ENCODE data around the gene ICA1. TPM values are rescaled to one million over a fixed set of nuclear protein-coding genes. Genes with fewer than 3 reads are reported as not detected.

The ICA1 gene
- total and polyA plus RNA-seq, 12 donors, result 29.5 to 92.1 (median 56.8) TPM

DNA sequence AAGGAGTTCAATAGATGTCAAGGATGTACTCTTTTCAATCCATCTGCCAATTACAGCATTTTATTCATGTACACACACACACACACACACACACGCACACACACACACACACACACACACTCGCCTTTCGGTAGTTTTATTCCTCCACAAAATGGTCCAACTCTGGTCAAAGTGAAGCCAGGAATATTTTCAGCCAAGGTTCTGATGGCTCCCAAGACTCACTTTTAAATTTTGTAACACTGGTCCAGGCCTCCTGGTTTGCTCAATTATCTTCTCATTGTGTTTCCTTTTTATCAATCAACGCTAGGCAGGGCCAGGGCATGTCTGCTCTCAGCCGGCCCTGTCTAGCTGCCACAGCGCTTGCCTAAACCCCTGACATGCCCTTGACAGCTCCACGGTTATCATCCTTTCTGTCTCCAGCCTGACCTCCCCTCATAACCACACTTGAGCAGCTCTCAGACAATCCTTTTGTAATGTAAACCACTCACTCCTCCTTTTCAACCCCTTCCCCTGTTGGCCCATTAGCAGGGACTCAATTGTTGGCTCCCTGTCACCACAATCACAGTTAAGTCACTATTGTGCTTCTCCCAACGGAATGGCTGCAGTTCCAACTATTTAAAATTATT, 115.1 kb downstream of the ICA1 start:
- H3K36me3 ChIP-seq, result peaks cover 0 to 19% (median 0%) of the 10 kb centered on the region in 9 donors
- ATAC-seq (peak; percentile 65 to 93 (median 86)), DNase-seq (peak; percentile 16 to 31)
- no peaks in the 10 kb centered on the region for H3K9me3 ChIP-seq
- peaks cover 0 to 40% (median 12%) of the 10 kb centered on the region in 9 donors for H3K4me1 ChIP-seq
- TF ChIP-seq, protein P1, sequence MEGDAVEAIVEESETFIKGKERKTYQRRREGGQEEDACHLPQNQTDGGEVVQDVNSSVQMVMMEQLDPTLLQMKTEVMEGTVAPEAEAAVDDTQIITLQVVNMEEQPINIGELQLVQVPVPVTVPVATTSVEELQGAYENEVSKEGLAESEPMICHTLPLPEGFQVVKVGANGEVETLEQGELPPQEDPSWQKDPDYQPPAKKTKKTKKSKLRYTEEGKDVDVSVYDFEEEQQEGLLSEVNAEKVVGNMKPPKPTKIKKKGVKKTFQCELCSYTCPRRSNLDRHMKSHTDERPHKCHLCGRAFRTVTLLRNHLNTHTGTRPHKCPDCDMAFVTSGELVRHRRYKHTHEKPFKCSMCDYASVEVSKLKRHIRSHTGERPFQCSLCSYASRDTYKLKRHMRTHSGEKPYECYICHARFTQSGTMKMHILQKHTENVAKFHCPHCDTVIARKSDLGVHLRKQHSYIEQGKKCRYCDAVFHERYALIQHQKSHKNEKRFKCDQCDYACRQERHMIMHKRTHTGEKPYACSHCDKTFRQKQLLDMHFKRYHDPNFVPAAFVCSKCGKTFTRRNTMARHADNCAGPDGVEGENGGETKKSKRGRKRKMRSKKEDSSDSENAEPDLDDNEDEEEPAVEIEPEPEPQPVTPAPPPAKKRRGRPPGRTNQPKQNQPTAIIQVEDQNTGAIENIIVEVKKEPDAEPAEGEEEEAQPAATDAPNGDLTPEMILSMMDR (IDR thresholded peaks at IDR 0.05), result no peak
- intact Hi-C loops (cut with DNase I), result no loop called here
- H3K27me3 ChIP-seq, result no peaks in the 10 kb centered on the region
- peak overlapping the region in 2 of 10 donors; percentile 16 to 41 for H3K27ac ChIP-seq
- no peak overlapping the region for H3K4me3 ChIP-seq
- 30 to 51% methylated on average over 8 of the region's 8 CpGs for WGBS, 2 donors

DNA sequence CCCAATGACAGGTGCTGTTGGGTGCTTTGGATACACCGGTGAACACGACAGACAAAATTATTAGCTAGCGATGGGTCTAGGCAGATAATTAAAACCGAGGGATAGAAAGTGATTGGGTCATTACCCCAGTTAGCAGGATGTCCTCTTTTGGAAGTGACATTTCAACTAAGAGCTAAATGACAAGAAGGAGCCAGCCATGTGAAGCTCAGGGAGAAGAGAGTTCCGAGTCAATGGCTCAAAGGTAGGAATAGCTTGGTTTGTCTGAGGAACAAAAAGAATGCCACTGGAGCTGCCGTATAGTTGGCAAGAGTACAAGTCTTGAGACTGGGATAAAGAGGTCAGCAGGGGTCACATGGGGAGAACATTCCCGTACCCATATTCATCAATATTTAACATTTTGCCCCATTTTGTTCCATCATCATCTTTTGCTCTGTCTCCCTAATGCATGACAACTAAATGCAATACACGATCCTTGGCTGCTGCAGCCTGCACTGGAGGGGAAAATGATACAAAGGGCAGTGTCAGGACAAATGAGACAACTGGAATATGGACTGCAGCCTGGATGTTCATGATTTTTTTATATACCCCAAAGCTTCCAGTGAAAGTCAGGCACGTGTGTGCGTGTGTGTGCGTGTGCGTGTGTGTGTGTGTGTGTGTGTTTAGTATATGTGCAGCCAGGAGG, 115.7 kb downstream of the ICA1 start:
- TF ChIP-seq, protein P1 (IDR thresholded peaks at IDR 0.05), result no peak
- intact Hi-C loops (cut with DNase I), result no loop called here
- peaks cover 0 to 39% (median 12%) of the 10 kb centered on the region in 9 donors for H3K4me1 ChIP-seq
- ATAC-seq, result peak in 1 of 8 donors; percentile 18
- WGBS, 2 donors, result 62 to 77% methylated on average over 12 of the region's 12 CpGs
- no peaks in the 10 kb centered on the region for H3K27me3 ChIP-seq
- H3K9me3 ChIP-seq, result no peaks in the 10 kb centered on the region
- H3K36me3 ChIP-seq, result peaks cover 0 to 22% (median 2%) of the 10 kb centered on the region in 9 donors
- no peak overlapping the region for H3K27ac ChIP-seq
- no peak for DNase-seq
- H3K4me3 ChIP-seq, result no peak overlapping the region

DNA sequence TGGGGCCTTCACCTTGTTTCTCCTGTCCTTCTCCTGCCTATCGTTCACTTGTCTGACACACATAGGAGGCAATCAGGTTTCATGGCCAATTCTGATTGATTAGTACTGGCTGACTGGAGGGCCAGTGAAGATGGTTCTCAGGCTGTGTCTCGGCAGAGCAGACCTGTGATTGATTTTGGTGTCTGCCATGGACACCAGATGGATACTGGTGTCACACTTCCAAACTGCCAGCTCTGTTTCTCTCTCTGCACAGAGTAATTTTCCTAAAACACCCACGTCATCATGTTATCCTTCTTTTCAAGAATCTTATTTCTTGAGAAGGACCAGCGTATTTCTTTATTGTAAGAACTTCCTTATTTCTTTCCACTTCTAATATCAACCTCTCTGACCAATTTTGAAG, 117.1 kb downstream of the ICA1 start:
- Histone ChIP-seq H3K4me3 (no peak overlapping the region), H3K27ac (no peak overlapping the region), H3K4me1 (peaks cover 0 to 30% (median 11%) of the 10 kb centered on the region in 9 donors), H3K9me3 (no peaks in the 10 kb centered on the region), H3K27me3 (no peaks in the 10 kb centered on the region), H3K36me3 (peaks cover 0 to 33% (median 4%) of the 10 kb centered on the region in 9 donors)
- 90 to 91% methylated on average over 4 of the region's 4 CpGs for WGBS, 2 donors
- TF ChIP-seq, protein P1 (IDR thresholded peaks at IDR 0.05), result no peak
- intact Hi-C loops (cut with DNase I), result no loop called here
- ATAC-seq (no peak), DNase-seq (no peak)

DNA sequence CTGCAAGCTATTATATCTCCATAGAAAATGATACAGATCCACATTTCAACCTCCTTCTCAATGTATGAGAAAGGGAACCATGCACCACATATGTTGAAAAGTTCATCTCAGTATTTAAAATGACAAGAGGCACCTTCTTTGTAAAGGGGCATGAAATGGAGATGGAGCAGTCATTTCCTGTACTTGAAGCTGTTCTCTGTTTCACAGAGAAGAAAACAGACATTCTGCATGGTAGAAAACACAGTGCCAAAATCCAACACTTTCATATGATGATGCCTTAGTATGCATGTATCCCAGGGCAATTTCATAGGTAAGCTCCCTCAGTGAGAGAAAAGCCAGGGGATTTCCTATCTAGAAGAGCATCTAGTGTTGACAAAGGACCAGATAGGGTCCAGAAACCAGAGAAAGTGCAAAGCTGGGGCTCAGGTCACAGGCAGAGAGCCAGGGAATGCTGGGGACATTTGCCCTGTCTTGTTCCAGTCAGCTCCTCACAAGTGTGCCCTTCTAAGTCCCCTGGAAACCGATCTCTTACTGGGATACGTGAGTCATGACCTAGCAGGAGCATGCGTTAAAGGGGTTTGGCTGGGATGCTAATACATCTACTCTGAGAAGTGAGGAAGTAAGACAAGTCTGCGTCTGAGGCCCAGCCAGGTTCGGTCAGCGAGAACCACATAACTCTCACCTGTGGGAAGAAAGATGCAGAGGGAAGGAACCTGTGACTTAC, 118.7 kb downstream of the ICA1 start:
- no peaks in the 10 kb centered on the region for H3K27me3 ChIP-seq
- ATAC-seq (no peak), DNase-seq (no peak)
- peaks cover 0 to 44% (median 5%) of the 10 kb centered on the region in 9 donors for H3K36me3 ChIP-seq
- TF ChIP-seq, protein P1 (IDR thresholded peaks at IDR 0.05), result no peak
- intact Hi-C loops (cut with DNase I), result no loop called here
- peaks cover 0 to 23% (median 0%) of the 10 kb centered on the region in 9 donors for H3K4me1 ChIP-seq
- no peaks in the 10 kb centered on the region for H3K9me3 ChIP-seq
- H3K27ac ChIP-seq, result no peak overlapping the region
- H3K4me3 ChIP-seq, result no peak overlapping the region
- WGBS, 2 donors, result 76 to 85% methylated on average over 6 of the region's 6 CpGs

Measured in heart right ventricle (tissue), 16 donors.